Activated B cell treated with CpG ODN at 0.5 μM for 24 hours (primary cell): Measurements from ENCODE around the gene EIF4A3. TPM values are rescaled to one million over a fixed set of nuclear protein-coding genes. Genes with fewer than 3 reads are reported as not detected.

Experiments
- ATAC-seq: fragments of 200-7000 bp; cut with Tn5 transposase; one replicate; pipeline ENCODE4 v1.10.0; 2021; ENCODE audit warnings: low read depth, mild to moderate bottlenecking, moderate library complexity
- CTCF ChIA-PET: fragments of 350-600 bp; sonication (Branson Sonifier 250); formaldehyde crosslinking; loops from one replicate; lab custom pipeline; 2021; ENCODE audit warnings: antibody characterized with exemption; lab: Charles Lee
- POLR2A ChIA-PET: fragments of 350-600 bp; sonication (Branson Sonifier 250); formaldehyde crosslinking; loops from one replicate; lab custom pipeline; 2021; ENCODE audit warnings: antibody characterized with exemption; lab: Charles Lee
- DNase-seq: peaks from one replicate; pipeline ENCODE4 v3.0.0; 2022
- H3K27ac Mint-ChIP-seq: one replicate; pipeline ENCODE4 v1.8.0; 2020; ENCODE audit warnings: mixed read lengths
- H3K27me3 Mint-ChIP-seq: one replicate; pipeline ENCODE4 v1.8.0; 2021; ENCODE audit warnings: mixed read lengths
- H3K36me3 Mint-ChIP-seq: one replicate; pipeline ENCODE4 v1.8.0; 2021; ENCODE audit warnings: low read depth, mixed read lengths
- H3K4me1 Mint-ChIP-seq: one replicate; pipeline ENCODE4 v1.8.0; 2021; ENCODE audit warnings: mixed read lengths
- H3K4me3 Mint-ChIP-seq: one replicate; pipeline ENCODE4 v1.8.0; 2020; ENCODE audit warnings: mild to moderate bottlenecking, mixed read lengths
- H3K9me3 Mint-ChIP-seq: one replicate; pipeline ENCODE4 v1.8.0; 2020; ENCODE audit warnings: mixed read lengths
- intact Hi-C: fragments of 100-400 bp; cut with micrococcal nuclease; formaldehyde crosslinking; loops from one replicate; pipeline ENCODE4 v1.15.1; 2024
- total RNA-seq: library from RNA; stranded (reverse); gene quantifications from 2 replicates; pipeline ENCODE4 v1.2.3, GENCODE V29; 2022
- TF ChIP-seq, protein P1 (sequence below): fragments of 200-600 bp; IDR thresholded peaks from one replicate; pipeline ENCODE4 v1.8.0; 2022; ENCODE audit warnings: antibody characterized with exemption, mild to moderate bottlenecking

The EIF4A3 gene
- total RNA-seq, 1 donor from 2014 or later = 88.1 TPM

DNA sequence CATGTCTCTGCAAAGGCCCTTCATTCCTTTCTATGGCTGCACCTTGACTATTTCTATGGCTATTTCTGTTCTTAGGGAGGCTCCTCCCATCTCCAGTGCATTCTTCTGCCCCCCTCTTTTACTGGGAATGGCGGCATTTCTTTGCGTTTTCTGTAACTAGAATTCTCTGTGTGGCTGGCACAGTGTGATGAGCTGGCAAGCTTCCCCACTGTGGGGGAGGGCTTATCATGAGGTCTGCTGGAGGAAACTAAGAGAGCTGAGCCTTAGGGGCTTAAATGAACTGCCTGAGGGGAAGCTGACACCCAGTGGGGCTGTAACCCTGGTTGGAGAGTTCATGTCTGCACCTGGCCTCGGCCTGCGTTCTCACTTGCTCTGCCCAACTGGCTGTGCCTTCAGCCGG is 21.4 kb upstream of the EIF4A3 start:
- H3K4me1 Mint-ChIP-seq = no peaks in the 10 kb centered on the region
- TF ChIP-seq, protein P1, sequence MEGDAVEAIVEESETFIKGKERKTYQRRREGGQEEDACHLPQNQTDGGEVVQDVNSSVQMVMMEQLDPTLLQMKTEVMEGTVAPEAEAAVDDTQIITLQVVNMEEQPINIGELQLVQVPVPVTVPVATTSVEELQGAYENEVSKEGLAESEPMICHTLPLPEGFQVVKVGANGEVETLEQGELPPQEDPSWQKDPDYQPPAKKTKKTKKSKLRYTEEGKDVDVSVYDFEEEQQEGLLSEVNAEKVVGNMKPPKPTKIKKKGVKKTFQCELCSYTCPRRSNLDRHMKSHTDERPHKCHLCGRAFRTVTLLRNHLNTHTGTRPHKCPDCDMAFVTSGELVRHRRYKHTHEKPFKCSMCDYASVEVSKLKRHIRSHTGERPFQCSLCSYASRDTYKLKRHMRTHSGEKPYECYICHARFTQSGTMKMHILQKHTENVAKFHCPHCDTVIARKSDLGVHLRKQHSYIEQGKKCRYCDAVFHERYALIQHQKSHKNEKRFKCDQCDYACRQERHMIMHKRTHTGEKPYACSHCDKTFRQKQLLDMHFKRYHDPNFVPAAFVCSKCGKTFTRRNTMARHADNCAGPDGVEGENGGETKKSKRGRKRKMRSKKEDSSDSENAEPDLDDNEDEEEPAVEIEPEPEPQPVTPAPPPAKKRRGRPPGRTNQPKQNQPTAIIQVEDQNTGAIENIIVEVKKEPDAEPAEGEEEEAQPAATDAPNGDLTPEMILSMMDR = no peak
- ChIA-PET POLR2A (no interaction called here), CTCF (no interaction called here)
- no peak overlapping the region for H3K4me3 Mint-ChIP-seq
- H3K27ac Mint-ChIP-seq = no peak overlapping the region
- no peaks in the 10 kb centered on the region for H3K36me3 Mint-ChIP-seq
- DNase-seq (no peak), ATAC-seq (no peak)
- intact Hi-C loops = no loop called here
- peaks cover 4% of the 10 kb centered on the region for H3K27me3 Mint-ChIP-seq
- H3K9me3 Mint-ChIP-seq = no peaks in the 10 kb centered on the region

- H3K36me3 Mint-ChIP-seq = no peaks in the 10 kb centered on the region
- ATAC-seq = no peak
- ChIA-PET POLR2A (interaction anchor here (0.7 kb wide), 1 partner anchor 21 kb away, joined by 4 read pairs; no protein-coding TSS in a partner anchor), CTCF (no interaction called here)
- DNase-seq = no peak
- no peaks in the 10 kb centered on the region for H3K9me3 Mint-ChIP-seq
- H3K27me3 Mint-ChIP-seq = peaks cover 2% of the 10 kb centered on the region
- no peak overlapping the region for H3K27ac Mint-ChIP-seq
- H3K4me1 Mint-ChIP-seq = no peaks in the 10 kb centered on the region
- intact Hi-C loops = no loop called here
- no peak overlapping the region for H3K4me3 Mint-ChIP-seq
- TF ChIP-seq, protein P1 = no peak
Measured at GRCh38 chr17:80166446-80166845, 19.5 kb upstream of the EIF4A3 start.

DNA sequence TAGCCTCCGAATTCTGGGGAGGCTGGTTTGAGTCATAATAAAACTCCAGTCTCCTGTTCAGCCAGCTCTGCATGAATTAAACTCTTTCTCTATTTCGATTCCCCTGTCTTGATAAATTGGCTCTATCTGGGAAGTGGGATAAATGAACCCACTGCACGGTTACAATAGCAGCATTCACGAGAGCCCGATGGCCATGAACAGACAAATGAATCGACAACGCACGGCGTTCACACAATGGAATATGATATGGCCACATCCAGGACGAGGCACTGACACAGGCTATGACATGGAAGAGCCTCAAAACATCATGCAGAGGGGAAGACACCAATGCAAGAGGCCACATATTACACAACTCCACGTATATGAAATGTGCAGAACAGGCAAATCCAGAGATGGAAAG is 17.3 kb upstream of the EIF4A3 start:
- ChIA-PET POLR2A (no interaction called here), CTCF (no interaction called here)
- Mint-ChIP-seq H3K36me3 (no peaks in the 10 kb centered on the region), H3K4me1 (no peaks in the 10 kb centered on the region), H3K27ac (no peak overlapping the region), H3K27me3 (peaks cover 7% of the 10 kb centered on the region), H3K9me3 (no peaks in the 10 kb centered on the region), H3K4me3 (no peak overlapping the region)
- DNase-seq (no peak), ATAC-seq (no peak)
- TF ChIP-seq, protein P1 = no peak
- intact Hi-C loops = no loop called here

- TF ChIP-seq, protein P1 = no peak
- Mint-ChIP-seq H3K27me3 (peaks cover 7% of the 10 kb centered on the region), H3K27ac (no peak overlapping the region), H3K4me1 (no peaks in the 10 kb centered on the region), H3K9me3 (no peaks in the 10 kb centered on the region), H3K4me3 (no peak overlapping the region), H3K36me3 (no peaks in the 10 kb centered on the region)
- CTCF ChIA-PET = no interaction called here
- intact Hi-C loops = no loop called here
- POLR2A ChIA-PET = no interaction called here
- DNase-seq (no peak), ATAC-seq (no peak)
Measured at GRCh38 chr17:80163336-80163735, 16.4 kb upstream of the EIF4A3 start.

- TF ChIP-seq, protein P1 = no peak
- Mint-ChIP-seq H3K27ac (no peak overlapping the region), H3K4me3 (no peak overlapping the region), H3K4me1 (no peaks in the 10 kb centered on the region), H3K27me3 (peaks cover 7% of the 10 kb centered on the region), H3K9me3 (no peaks in the 10 kb centered on the region), H3K36me3 (no peaks in the 10 kb centered on the region)
- DNase-seq (no peak), ATAC-seq (no peak)
- intact Hi-C loops = no loop called here
- ChIA-PET POLR2A (no interaction called here), CTCF (no interaction called here)
Measured at GRCh38 chr17:80160536-80160935, 13.6 kb upstream of the EIF4A3 start.
